GM10248 (cell line): ENCODE results near the gene RHOBTB3.

Source experiments
- CTCF ChIA-PET: fragments of 300-600 bp; sonication (Branson Sonifier 250); formaldehyde crosslinking; extraction: SDS; loops from one replicate; lab custom pipeline; 2021; ENCODE audit warnings: antibody characterized with exemption; lab: Yijun Ruan, JAX
- POLR2A ChIA-PET: fragments of 350-650 bp; sonication (Branson Sonifier 250); formaldehyde crosslinking; extraction: SDS; loops from one replicate; lab custom pipeline; 2020; ENCODE audit warnings: antibody characterized with exemption; lab: Yijun Ruan, JAX
- DNase-seq: peaks from one replicate; pipeline ENCODE4 v3.0.0; 2012; ENCODE audit errors: extremely low spot score
- CTCF ChIP-seq: IDR thresholded peaks from 2 replicates; pipeline ENCODE4 v1.5.1; 2012; ENCODE audit warnings: mild to moderate bottlenecking, low read depth; ENCODE audit errors: extremely low read depth, missing control alignments, control extremely low read depth

The RHOBTB3 gene

GRCh38 chr5:95797301-95797700, 66.2 kb downstream of the RHOBTB3 start:
- ChIA-PET CTCF (interaction anchor here (0.6 to 2.9 kb wide), 4 partner anchors 11 to 133 kb away, joined by 3 to 14 read pairs (median 6); no protein-coding TSS in a partner anchor), POLR2A (no interaction called here)
- DNase-seq, result no peak
- no peak for TF ChIP-seq CTCF

GRCh38 chr5:95798048-95798447, 66.9 kb downstream of the RHOBTB3 start:
- DNase-seq, result no peak
- TF ChIP-seq CTCF, result no peak
- ChIA-PET CTCF (interaction anchor here (1.4 to 2.9 kb wide), 3 partner anchors 10 to 49 kb away, joined by 4 to 14 read pairs (median 8); no protein-coding TSS in a partner anchor), POLR2A (no interaction called here)

- POLR2A ChIA-PET, result no interaction called here
- no peak for TF ChIP-seq CTCF
- CTCF ChIA-PET, result interaction anchor here (0.8 to 1.3 kb wide), 2 partner anchors 17 to 34 kb away, joined by 3 read pairs; no protein-coding TSS in a partner anchor
- no peak for DNase-seq
Observed at GRCh38 chr5:95798545-95798944, 67.4 kb downstream of the RHOBTB3 start.

- no peak for TF ChIP-seq CTCF
- ChIA-PET POLR2A (no interaction called here), CTCF (interaction anchor here (0.8 to 1.6 kb wide), 3 partner anchors 18 to 48 kb away, joined by 3 to 5 read pairs (median 3); no protein-coding TSS in a partner anchor)
- DNase-seq, result no peak
Observed at GRCh38 chr5:95799191-95799835, 68.2 kb downstream of the RHOBTB3 start.

GRCh38 chr5:95800553-95800952, 69.4 kb downstream of the RHOBTB3 start:
- ChIA-PET CTCF (interaction anchor here (1.6 kb wide), 1 partner anchor 47 kb away, joined by 5 read pairs; no protein-coding TSS in a partner anchor), POLR2A (no interaction called here)
- DNase-seq, result no peak
- no peak for TF ChIP-seq CTCF

GRCh38 chr5:95801532-95801931, 70.4 kb downstream of the RHOBTB3 start:
- ChIA-PET CTCF (interaction anchor here (0.7 to 1.4 kb wide), 3 partner anchors 9 to 20 kb away, joined by 3 to 6 read pairs (median 4); no protein-coding TSS in a partner anchor), POLR2A (no interaction called here)
- DNase-seq, result no peak
- TF ChIP-seq CTCF, result no peak
